ENCODE measurements around the gene FNIP1. TPM values are rescaled to one million over a fixed set of nuclear protein-coding genes. Genes with fewer than 3 reads are reported as not detected.

The FNIP1 gene
- total and polyA plus RNA-seq, 2 of the 13 experiments (the other 11 are each of a cell fraction or from before 2014, with no cell fraction given): 10.9 to 29.3 TPM

- TF ChIP-seq E2F2 (CRISPR knock-in tag; IDR thresholded peaks at IDR 0.05; ENCODE audit: borderline replicate concordance) (no peak), FOXP1 (IDR thresholded peaks at IDR 0.05) (no peak), FOXP1 (CRISPR knock-in tag; IDR thresholded peaks at IDR 0.05) (no peak), HOXA7 (CRISPR knock-in tag; IDR thresholded peaks at IDR 0.05) (no peak), EP300 (IDR thresholded peaks at IDR 0.05; ENCODE audit: low read depth in 2 of 2, low read length in 2 of 2) (no peak), EP300 (CRISPR knock-in tag; IDR thresholded peaks at IDR 0.05; ENCODE audit: borderline replicate concordance) (no peak), ZNF740 (CRISPR knock-in tag; IDR thresholded peaks at IDR 0.05) (no peak), ZFYVE20 (CRISPR knock-in tag; IDR thresholded peaks at IDR 0.05; ENCODE audit: borderline replicate concordance, low read depth) (no peak)
Measured at GRCh38 chr5:131766689-131767088, 30.1 kb downstream of the FNIP1 start (continued).

DNA sequence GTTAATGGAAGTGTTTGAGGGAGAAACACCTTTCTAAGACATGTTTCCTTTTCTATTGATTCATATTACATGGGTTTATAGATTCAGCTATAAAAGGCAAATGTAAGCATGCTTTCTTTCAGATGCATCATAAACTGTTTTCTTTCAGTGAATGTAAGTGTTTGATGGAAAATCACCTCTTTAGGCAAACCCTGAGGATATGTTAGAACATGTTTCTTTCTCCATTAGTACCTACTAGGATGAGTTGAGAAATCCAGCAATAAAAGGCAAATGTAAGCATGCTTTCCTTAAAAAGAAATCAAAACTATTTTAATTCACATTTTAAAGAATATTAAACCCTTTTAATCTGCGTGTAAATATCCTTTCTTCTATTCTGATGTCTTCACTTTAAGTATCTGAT lies 31.6 kb downstream of the FNIP1 start:
- no peak overlapping the region for H3K4me2 ChIP-seq (ENCODE audit: low read depth, low read length)
- peaks cover 98% of the 10 kb centered on the region for H3K79me2 ChIP-seq (ENCODE audit: insufficient read depth, low read length)
- H4K20me1 ChIP-seq (ENCODE audit: insufficient read depth, low read length): peaks cover 27% of the 10 kb centered on the region
- no peak overlapping the region for H2AFZ ChIP-seq (ENCODE audit: low read length)
- intact Hi-C loops (cut with micrococcal nuclease; ENCODE audit: unreplicated experiment): no loop called here
- no peak overlapping the region for H3K9ac ChIP-seq (ENCODE audit: insufficient read depth, low read depth, low read length)
- ChIA-PET POLR2A (no interaction called here), CTCF (ENCODE audit: low intra/inter-chr PET ratio, low total read pairs) (no interaction called here)
- peaks cover 3 to 20% of the 10 kb centered on the region in 2 experiments; a peak in 3 of 5 replicates for H3K36me3 ChIP-seq (replicated peaks in 1 of 2; ENCODE audit: control insufficient read depth in 1 of 2, insufficient read depth in 2 of 2, low read length in 2 of 2)
- no peak for ATAC-seq
- no peak overlapping the region for H3K27ac ChIP-seq (ENCODE audit: extremely low read length, insufficient read depth, low read length)
- H3K27me3 ChIP-seq (ENCODE audit: control insufficient read depth in 1 of 2, insufficient read depth in 2 of 2, low read length in 2 of 2): no peaks in the 10 kb centered on the region
- DNase-seq (ENCODE audit: low spot score): no peak
- peaks cover 18% of the 10 kb centered on the region for H3K4me1 ChIP-seq (ENCODE audit: insufficient read depth, low read length)
- in situ Hi-C loops (cut with HindIII; ENCODE audit: extremely low pct_ligation_motif_present, low pct_unique_long_range_greater_than_20kb): no loop called here
- no peaks in the 10 kb centered on the region for H3K9me3 ChIP-seq (ENCODE audit: low read length)
- no TSS peak for BruUV-seq (replicated peaks)
- 96% methylated on average over 1 of the region's 1 CpG for WGBS (ENCODE audit: low lambda C conversion rate)
- FAIRE-seq: no peak
- no peak overlapping the region for H3K4me3 ChIP-seq (replicated peaks in 1 of 3; ENCODE audit: insufficient read depth in 1 of 3, low read depth in 2 of 3, low read length in 3 of 3)
- no peak for TF ChIP-seq ZNF510 (CRISPR knock-in tag; IDR thresholded peaks at IDR 0.05; ENCODE audit: low read depth)
- TF ChIP-seq, protein P1, sequence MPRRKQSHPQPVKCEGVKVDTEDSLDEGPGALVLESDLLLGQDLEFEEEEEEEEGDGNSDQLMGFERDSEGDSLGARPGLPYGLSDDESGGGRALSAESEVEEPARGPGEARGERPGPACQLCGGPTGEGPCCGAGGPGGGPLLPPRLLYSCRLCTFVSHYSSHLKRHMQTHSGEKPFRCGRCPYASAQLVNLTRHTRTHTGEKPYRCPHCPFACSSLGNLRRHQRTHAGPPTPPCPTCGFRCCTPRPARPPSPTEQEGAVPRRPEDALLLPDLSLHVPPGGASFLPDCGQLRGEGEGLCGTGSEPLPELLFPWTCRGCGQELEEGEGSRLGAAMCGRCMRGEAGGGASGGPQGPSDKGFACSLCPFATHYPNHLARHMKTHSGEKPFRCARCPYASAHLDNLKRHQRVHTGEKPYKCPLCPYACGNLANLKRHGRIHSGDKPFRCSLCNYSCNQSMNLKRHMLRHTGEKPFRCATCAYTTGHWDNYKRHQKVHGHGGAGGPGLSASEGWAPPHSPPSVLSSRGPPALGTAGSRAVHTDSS (CRISPR knock-in tag; conservative IDR thresholded peaks at IDR 0.05): no peak
- TF ChIP-seq GATAD1 (CRISPR knock-in tag; IDR thresholded peaks at IDR 0.05): no peak
- no peak for TF ChIP-seq GABPB1 (CRISPR knock-in tag; IDR thresholded peaks at IDR 0.05)
- no peak for TF ChIP-seq ZBTB8A (CRISPR knock-in tag; IDR thresholded peaks at IDR 0.05; ENCODE audit: borderline replicate concordance, low read depth)
- TF ChIP-seq NFYC (CRISPR knock-in tag; IDR thresholded peaks at IDR 0.05): no peak
- TF ChIP-seq MIER2 (CRISPR knock-in tag; IDR thresholded peaks at IDR 0.05): no peak
- TF ChIP-seq HNRNPLL (IDR thresholded peaks at IDR 0.05; ENCODE audit: low read depth, low read length, poor library complexity, severe bottlenecking): no peak
- TF ChIP-seq TGIF2 (CRISPR knock-in tag; IDR thresholded peaks at IDR 0.05): no peak
- no peak for TF ChIP-seq PHF21A (CRISPR knock-in tag; IDR thresholded peaks at IDR 0.05)
- no peak for TF ChIP-seq ZNF569 (CRISPR knock-in tag; IDR thresholded peaks at IDR 0.05; ENCODE audit: borderline replicate concordance)
- TF ChIP-seq HDAC6 (IDR thresholded peaks at IDR 0.05; ENCODE audit: low read depth, low read length): no peak
- no peak for TF ChIP-seq ONECUT2 (CRISPR knock-in tag; IDR thresholded peaks at IDR 0.05)
- no peak for TF ChIP-seq MYNN (CRISPR knock-in tag; IDR thresholded peaks at IDR 0.05; ENCODE audit: low read depth)
- TF ChIP-seq ZNF329 (CRISPR knock-in tag; IDR thresholded peaks at IDR 0.05; ENCODE audit: low read depth): no peak
- no peak for TF ChIP-seq TOE1 (CRISPR knock-in tag; IDR thresholded peaks at IDR 0.05)
- no peak for TF ChIP-seq HCFC1 (IDR thresholded peaks at IDR 0.05; ENCODE audit: low read depth, low read length)

All from HepG2 (cell line).